Measurements from ENCODE around the gene PTMS. TPM values are rescaled to one million over a fixed set of nuclear protein-coding genes. Genes with fewer than 3 reads are reported as not detected.

Gene PTMS
- total and polyA plus RNA-seq, 9 of the 15 experiments (the other 6 are each of a cell fraction or from before 2014, with no cell fraction given), result 5.1 to 287 (median 78.5) TPM

GRCh38 chr12:6723607-6724408, 42.4 kb upstream of the PTMS start, which contains the start of gene COPS7A (continued):
- no peak for TF ChIP-seq PCBP2 (IDR thresholded peaks at IDR 0.05; ENCODE audit: low read depth, low read length, poor library complexity, severe bottlenecking)
- peak; percentile 63 for TF ChIP-seq POLR2B (IDR thresholded peaks at IDR 0.05; ENCODE audit: low read depth, partially characterized antibody)
- TF ChIP-seq PATZ1 (CRISPR knock-in tag; IDR thresholded peaks at IDR 0.05; ENCODE audit: borderline replicate concordance), result no peak
- no peak for TF ChIP-seq ZNF280B (CRISPR knock-in tag; IDR thresholded peaks at IDR 0.05)
- TF ChIP-seq ZNF146 (CRISPR knock-in tag; IDR thresholded peaks at IDR 0.05; ENCODE audit: unreplicated experiment), result no peak
- no peak for TF ChIP-seq GTF2B (IDR thresholded peaks at IDR 0.05; ENCODE audit: extremely low read depth, insufficient read length)
- TF ChIP-seq BRCA1 (IDR thresholded peaks at IDR 0.05), result no peak
- no peak for TF ChIP-seq BRCA1 (CRISPR knock-in tag; IDR thresholded peaks at IDR 0.05)
- 0 out of 2 replicates have a peak, but pooled peaks have one; percentile 58 for TF ChIP-seq ZNF740 (CRISPR knock-in tag; IDR thresholded peaks at IDR 0.05)
- peak in 1 of 2 experiments; percentile 66; a peak in 2 of 4 replicates for TF ChIP-seq ZNF740 (tag; IDR thresholded peaks at IDR 0.05)
- no peak for TF ChIP-seq SMARCA5 (IDR thresholded peaks at IDR 0.05)
- no peak for TF ChIP-seq ATF2 (CRISPR knock-in tag; IDR thresholded peaks at IDR 0.05)
- no peak for TF ChIP-seq ZBTB34 (CRISPR knock-in tag; IDR thresholded peaks at IDR 0.05)
- TF ChIP-seq TFAP4 (CRISPR knock-in tag; IDR thresholded peaks at IDR 0.05; ENCODE audit: borderline replicate concordance), result peak; percentile 100
- TF ChIP-seq ZNF263 (CRISPR knock-in tag; IDR thresholded peaks at IDR 0.05; ENCODE audit: borderline replicate concordance), result 0 out of 2 replicates have a peak, but pooled peaks have one; percentile 36
- TF ChIP-seq SAFB2 (IDR thresholded peaks at IDR 0.05; ENCODE audit: borderline replicate concordance, low read depth, low read length, severe bottlenecking), result no peak
- no peak for TF ChIP-seq RBM17 (IDR thresholded peaks at IDR 0.05; ENCODE audit: borderline replicate concordance, low read depth, low read length)

Data from K562 (cell line).